ENCODE data around the gene OR2G3. TPM values are rescaled to one million over a fixed set of nuclear protein-coding genes. Genes with fewer than 3 reads are reported as not detected.

The OR2G3 gene
- total RNA-seq (2022; extraction: Qiagen RNA extraction) = not detected in 5 replicates

DNA sequence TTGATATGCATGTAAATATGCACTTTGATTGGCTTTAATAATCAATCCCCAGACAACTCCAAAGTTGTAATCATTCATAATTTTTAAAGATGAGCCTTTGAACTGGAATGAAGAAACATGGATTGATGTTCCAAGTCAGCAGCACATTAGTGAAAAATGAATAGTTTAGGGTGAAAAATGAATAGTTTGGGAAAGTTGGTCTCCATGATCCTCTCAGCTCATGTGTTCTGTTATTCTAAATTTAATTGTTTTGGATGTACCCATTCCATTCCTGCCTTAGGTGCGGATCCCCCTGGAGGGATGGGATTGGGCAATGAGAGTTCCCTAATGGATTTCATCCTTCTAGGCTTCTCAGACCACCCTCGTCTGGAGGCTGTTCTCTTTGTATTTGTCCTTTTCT is at the start of gene OR2G3:
OR2G3 (plus strand) TSS at position 301 of the 400 bp plus-strand sequence; CDS start at position 301, 0 bp downstream.

DNA sequence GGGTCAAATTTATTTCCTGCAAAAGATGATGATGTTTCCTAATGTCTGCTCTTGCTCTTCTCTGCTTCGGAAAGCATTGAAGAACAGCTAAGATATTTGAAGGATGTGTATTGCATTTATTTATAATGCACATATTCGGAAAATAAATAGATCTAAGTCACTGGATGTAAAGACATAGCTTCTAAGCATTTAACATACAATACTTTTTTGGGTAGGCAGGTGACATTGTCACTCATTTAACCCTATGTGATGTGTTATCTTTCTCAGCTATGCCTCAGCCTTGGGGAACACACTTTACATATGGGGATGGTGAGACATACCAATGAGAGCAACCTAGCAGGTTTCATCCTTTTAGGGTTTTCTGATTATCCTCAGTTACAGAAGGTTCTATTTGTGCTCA is 17.3 kb upstream of the OR2G3 start, which contains the start of gene OR2G2:
OR2G2 (plus strand) TSS at position 301 of the 400 bp plus-strand sequence; CDS start at position 301, 0 bp downstream.

Other genes starting within 250 kb of the OR2G3 start
- 0.08 TPM in 1 of 5 replicates, not detected in the others for gene NLRP3, start 189.4 kb upstream of the OR2G3 start, total RNA-seq (2022; extraction: Qiagen RNA extraction)
- not detected in 5 replicates for gene OR2B11, start 147.5 kb upstream of the OR2G3 start, total RNA-seq (2022; extraction: Qiagen RNA extraction)
- gene OR2C3, start 69.1 kb upstream of the OR2G3 start, total RNA-seq (2022; extraction: Qiagen RNA extraction) = not detected in 5 replicates
- not detected in 5 replicates for gene GCSAML, start 56.5 kb upstream of the OR2G3 start, total RNA-seq (2022; extraction: Qiagen RNA extraction)
- not detected in 5 replicates for gene OR2G2, start 17.2 kb upstream of the OR2G3 start, total RNA-seq (2022; extraction: Qiagen RNA extraction)
- not detected in 5 replicates for gene OR13G1, start 74.2 kb downstream of the OR2G3 start, total RNA-seq (2022; extraction: Qiagen RNA extraction)
- not detected in 5 replicates for gene OR6F1, start 111.1 kb downstream of the OR2G3 start, total RNA-seq (2022; extraction: Qiagen RNA extraction)
- not detected in 5 replicates for gene OR14K1, start 133.0 kb downstream of the OR2G3 start, total RNA-seq (2022; extraction: Qiagen RNA extraction)
- not detected in 5 replicates for gene OR14A2, start 142.6 kb downstream of the OR2G3 start, total RNA-seq (2022; extraction: Qiagen RNA extraction)
- gene OR1C1, start 155.0 kb downstream of the OR2G3 start, total RNA-seq (2022; extraction: Qiagen RNA extraction) = not detected in 5 replicates
- gene OR14A16, start 218.5 kb downstream of the OR2G3 start, total RNA-seq (2022; extraction: Qiagen RNA extraction) = not detected in 5 replicates
- not detected in 5 replicates for gene OR11L1, start 236.3 kb downstream of the OR2G3 start, total RNA-seq (2022; extraction: Qiagen RNA extraction)